Right renal pelvis (tissue), 4 donors: ENCODE data around the gene KLHL3. TPM values are rescaled to one million over a fixed set of nuclear protein-coding genes. Genes with fewer than 3 reads are reported as not detected.

Experiments used
- DNase-seq, 4 donors: peaks; one replicate each; pipeline ENCODE4 v3.0.0-alpha.2; 2013; ENCODE audit warnings: low read depth in 4 of 4, low spot score in 3 of 4, missing footprints in 1 of 4
- polyA plus RNA-seq, 4 donors: library from polyadenylated mRNA; unstranded; fragments of 120-200 nt; gene quantifications; one replicate each; pipeline ENCODE4 v1.2.1, GENCODE V29; 2013; ENCODE audit not compliant: insufficient read length in 4 of 4

The KLHL3 gene
- polyA plus RNA-seq, 4 donors: 13.5 to 18.8 (median 18.4) TPM

DNA sequence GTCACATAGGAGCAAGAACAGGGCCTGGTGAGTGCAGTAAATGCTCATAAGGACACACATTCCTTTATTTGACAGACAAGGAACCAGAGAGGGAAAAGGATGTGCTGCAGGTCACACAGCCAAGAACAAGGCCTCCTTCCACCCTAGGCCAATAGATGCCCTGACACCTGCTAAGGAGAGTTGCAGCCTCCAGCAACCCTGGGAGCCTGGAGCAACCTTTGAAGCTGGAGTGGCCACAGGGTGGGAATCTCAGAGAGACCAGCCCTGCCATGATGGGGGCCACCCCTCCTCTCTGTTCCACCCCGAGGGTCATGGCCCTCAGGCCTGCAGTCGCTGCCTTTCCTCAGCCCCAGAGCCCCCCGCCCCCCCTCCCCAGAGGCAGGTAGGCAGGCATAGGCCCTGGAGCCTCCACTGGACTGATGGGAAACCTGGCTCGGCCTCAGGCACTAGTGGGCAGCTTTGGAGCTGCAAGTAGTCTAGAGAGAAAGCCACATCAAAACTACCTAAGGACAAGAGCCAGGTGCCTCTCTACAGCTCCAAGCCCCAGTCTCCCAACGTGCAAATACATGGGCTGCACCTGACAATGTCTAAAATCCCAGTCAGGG is 120.6 kb downstream of the KLHL3 start:
- DNase-seq: no peak

DNA sequence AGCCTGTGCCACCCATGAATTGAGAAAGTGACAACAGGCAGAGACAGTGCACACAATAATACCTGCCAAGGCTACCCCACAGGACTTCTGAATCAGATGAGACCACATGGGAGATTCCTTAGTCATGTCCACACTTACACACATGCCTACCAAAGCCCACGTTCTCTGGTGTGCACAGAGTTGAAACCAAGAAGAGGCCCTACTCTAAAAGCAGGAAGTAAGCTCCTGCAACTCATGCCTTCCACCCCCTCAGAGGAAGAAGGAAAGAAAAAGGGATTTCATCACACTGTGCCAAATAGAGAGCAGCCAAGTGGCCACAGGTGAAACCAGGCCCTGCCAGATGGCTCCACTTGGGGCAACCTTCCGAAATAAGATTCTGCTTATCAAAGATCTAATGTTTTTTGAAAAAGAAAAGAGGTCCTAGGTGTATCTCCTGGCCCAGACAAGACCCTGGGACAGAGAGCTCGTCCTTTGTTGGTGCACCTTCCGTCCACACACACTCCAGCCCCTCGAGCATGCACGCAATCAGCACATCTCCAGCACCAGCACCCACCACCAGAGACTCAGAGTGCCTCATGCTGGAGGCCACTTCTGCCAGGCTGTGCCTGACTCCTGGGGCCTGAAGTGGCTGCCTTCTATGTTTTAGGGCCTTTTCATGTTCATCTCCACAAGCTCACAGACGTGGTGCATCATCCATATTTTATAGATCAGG is 122.2 kb downstream of the KLHL3 start:
- no peak for DNase-seq

DNA sequence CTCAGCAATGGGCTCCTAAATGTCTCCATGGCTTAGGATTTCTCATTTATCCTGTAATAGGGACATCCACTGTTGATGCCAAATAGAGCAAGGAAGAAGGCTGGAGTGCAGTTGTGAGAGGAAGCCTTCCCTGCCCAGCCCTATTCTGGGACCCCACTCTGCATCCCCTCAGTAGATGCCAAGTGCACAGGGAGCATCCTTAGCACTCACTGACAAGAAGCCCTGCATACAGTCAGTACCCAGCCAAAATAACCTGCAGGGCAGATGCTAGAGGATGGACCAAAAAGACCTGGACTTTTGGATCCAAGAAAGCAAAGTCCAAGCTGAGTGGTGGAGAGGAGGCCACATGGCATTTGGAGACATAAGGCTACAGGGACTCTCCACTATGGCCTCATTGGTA is 123.3 kb downstream of the KLHL3 start:
- DNase-seq: no peak

DNA sequence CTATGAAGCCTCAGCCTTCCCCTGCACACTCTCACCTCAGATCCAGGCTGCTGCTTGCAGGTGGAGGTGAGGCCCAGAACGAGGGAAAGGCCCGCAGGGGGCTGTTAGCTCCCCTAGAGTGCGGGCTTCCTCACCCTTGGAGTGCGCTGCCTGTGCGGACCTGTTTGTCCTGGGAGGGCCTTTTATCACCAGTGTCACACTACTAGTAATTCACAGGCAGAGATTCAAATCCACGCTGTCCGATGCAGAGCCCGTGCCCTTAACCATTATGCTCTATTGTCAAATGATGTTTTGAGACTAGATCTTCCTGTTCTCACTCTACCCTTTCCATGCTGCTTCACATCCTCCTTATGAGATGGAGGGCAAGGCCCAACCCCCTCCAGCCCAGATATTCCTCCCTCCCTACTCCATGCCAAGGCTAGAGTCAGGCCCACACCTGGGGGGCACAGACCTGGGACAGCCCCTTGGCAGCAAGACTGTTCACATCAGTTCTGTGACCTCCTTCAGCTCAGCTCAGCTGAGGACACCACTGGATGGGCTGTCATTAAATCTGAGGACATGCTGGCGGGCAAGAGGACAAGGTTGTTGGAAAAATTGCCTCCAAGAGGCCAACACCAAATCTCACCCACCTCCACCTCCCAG is 124.0 kb downstream of the KLHL3 start:
- DNase-seq: no peak

DNA sequence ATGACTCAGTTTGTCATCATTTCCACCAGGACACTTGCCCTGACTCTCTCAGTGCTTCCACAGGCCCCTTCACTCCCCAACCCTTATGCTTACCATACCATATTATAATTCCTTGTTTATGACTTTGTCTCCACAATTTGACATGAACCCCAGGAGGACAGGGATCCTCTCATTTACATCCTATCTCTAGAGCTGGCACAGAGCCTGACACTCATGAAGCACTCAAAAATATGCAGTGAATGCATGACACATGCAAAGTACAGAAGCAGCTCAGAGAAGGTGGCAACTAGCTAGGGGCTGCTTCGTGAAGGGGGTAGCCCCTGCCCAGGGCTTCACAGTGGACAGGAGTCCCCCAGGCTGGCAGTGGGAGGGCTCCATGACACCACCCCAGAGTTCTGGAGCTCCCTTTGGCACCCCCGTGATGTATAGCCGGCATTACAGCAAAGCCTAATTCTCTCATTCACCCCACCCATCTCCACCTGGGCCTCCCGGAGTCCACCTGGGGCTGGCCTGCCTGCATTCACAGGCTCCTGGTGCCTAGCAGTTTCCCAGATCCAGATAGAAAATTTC is 124.8 kb downstream of the KLHL3 start:
- no peak for DNase-seq

DNA sequence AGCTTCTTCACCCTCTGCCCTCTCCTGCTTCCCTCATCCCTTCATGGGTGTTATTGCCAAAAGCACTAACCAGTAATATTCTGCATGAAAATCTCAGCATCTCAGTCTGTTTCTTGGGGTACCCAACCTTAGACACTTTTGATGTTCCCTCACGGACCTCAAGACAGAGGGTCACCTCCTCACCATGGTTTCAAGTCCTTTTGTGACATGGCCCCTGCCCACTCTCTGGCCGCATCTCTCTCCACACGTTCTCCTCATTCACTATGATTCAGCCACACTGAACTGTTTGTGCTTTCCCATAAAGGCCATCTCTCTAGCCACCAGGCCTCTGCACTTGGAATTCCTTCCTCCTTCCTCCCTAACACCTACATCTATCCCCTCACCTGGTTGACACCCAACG is 125.3 kb downstream of the KLHL3 start:
- no peak for DNase-seq

DNA sequence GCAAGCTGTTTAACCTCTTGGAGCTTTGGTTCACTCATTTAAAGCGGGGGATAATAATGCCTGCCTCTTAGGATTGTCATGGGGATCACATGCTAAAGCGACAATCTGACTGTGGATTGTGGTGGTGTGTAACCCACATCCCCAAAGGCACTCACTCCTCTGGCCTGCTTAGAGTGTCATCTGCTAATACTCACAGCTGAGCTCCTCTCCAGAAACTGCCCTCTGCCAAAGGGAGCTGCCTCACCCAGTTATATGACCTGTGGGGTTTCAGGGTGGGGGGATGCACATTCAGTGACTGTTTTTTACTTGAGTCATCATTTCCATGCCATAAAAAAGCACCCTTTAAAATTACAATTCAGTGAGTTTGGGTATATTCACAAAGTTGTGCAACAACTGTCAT is 126.8 kb downstream of the KLHL3 start:
- DNase-seq: no peak

DNA sequence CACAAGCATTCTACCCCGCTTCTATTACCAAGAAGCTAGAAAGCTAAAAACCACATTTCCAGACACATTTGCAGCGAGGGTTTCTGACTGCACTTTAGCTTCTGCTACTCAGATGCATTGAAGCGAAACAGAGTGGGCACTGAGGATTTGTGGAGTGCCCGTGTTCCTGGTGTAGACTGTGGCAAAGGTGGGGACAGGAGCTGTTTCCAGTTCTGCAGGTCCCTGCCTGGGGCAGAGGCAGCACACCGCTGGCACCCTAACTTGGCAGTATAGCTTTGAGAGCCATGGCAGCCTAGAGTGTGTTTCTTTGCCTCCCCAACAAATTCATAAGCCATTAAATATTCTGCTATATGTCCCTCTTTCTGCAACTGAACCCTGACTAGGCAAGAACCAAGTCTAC is 128.1 kb downstream of the KLHL3 start:
- no peak for DNase-seq

DNA sequence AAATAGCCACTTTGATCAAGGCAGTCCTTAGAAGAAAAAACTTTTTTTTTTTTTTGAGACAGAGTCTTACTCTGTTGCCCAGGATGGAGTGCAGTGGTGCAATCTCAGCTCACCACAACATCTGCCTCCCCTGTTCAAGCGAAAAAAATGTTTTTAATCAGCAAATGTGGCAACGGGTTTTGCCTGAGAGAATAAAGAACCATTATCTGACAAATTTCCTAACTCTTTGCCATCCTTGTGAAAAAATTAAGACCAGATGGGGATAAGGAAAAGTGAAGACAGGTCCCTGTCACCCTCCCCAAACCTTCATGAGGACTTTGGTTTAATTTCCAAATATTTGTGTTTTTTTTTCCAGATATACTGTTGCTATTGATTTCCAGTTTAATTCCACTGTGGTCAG is 129.5 kb downstream of the KLHL3 start:
- no peak for DNase-seq

DNA sequence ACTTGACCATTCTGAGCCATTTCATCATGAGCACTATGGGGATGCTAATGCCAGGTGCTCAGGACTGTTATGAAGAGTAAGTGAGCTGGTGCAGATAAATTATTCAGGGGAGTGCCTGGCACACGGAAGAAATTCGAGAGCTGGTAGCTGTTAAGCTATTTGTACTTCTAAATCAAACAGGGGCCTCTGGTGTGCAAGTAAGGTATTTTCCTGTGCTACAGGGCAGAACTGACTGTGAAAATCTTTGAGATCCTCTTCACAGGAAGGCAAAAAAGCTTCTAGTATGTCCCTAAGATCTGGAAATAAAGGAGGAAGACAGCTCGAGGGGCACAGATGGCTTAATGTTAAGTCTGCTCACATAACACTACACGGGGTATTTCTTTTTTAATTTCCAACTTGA is 130.5 kb downstream of the KLHL3 start:
- peak in 2 of 4 donors; percentile 28 to 38 for DNase-seq

DNA sequence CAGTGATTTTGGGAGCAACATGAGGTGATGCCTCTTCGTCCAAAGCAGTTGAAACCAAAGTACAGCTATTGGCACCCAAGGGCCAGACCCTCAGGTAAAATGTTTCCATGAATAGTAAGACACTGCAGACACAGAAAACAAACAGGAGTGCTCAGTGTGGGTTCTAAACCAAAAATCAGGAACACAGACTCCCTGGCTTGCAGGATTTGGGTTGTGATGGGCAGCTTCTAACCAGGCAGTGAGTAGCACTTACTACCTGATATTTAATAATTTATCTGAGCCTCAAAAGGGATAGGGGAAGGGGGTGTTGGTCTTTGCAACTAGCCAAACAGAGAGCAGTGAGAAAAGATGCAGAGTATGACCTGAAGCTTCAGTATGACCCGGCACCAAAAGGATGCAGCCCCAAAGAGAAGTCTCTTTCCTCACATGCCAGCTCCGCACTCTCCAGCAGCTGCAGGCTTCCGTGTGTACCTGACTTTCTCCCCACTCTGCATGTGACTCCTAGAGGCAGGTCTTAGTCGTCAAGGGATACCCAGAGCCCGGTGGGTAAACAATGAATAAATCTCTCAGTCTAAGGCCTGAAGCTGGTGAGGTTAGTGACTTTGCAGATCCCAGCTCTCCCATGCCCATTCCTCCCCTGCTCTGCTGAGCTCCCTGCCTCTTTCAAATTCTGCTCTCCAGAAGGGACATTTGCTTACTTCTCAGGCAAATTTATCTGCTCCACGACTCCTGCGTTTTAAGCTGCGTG is 131.4 kb downstream of the KLHL3 start:
- peak in 2 of 4 donors; percentile 22 to 23 for DNase-seq

DNA sequence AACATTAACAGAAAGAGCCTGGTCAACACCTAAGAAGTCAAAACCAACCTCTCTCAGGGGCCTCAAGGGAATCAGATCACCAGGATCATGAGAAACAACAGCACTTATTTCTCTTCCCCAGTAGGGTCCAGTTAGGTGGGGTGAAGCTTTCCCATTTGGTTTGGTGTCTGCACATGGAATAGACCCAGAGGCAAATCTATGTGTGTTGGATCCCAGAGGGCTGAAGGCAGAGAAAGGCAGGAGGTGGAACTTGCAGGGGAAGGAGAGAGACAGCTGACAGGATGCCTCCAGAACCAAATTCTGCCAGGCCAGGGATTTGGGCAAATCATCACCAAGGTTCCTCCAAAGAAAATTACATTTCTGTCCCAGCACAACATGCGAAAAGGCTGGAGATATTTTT is 132.0 kb downstream of the KLHL3 start:
- DNase-seq: no peak

DNA sequence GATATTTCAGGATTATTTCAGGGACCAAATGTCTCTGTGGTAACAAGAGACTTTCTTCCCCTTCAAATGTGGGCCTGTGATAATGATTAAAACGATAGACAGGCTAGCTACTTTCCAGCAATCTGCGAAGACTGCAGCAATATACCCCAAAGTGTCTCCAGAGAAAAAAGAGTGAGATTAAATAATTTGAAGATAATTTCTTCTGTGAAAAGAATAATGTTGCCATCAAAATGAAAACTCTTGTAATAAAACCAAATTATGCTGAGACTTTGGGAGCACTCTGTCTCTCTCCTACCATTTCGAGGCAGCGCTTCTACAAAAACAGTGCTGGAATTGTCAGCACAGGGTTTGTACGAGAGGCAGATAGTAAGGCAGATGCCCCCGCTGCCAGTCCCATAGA is 132.5 kb downstream of the KLHL3 start:
- DNase-seq: no peak

DNA sequence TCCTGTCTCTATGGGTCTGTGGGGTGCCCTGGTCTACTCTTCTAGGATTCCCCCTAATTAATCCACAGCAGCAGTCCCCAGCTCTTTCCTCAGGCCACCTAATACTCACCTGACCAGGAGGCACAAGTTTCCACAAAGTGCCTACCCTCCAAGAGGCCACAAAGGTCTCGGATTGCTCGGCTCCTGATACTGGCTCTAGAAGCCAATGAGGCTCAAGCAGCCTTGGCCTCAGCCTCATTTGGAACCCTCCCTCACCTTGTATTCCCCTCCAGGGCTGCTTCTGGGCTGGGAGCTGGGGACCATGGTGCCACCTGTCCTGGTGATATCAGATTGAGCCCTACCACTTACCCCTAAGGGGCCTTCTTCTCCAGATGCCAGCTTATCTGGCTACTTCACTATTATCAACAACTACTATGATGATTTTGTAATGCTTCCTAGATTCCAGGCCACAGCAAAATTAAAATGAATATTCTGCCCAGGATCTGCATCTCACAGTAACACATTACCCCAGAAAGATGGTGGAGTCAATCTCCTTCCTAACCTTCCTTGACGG is 133.1 kb downstream of the KLHL3 start:
- no peak for DNase-seq

DNA sequence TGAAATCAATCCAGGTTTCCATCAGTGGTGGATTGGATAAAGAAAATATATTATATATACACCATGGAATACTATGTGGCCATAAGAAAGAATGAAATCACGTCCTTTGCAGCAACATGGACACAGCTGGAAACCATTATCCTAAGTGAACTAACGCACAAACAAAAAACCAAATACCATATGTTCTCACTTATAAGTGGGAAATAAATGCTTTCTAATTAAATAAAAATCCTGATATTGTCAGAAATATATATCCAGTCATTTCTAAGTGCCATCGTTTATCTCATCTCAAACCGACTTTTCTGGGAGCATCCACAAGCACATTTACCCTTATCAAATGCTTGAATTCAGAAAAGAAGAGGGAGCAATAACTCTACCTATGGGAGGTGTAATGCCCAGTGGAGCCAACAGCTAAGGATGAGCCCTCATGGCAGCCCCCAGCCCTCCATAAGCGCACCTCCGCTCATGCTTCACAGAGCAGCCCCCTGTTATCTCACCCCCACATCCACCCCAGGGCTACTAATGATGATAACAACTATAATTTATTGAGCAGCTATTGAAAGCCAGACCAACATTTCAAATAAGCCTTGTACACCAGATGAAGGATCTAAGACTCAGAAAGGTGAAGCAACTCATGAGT is 135.0 kb downstream of the KLHL3 start:
- DNase-seq: no peak

DNA sequence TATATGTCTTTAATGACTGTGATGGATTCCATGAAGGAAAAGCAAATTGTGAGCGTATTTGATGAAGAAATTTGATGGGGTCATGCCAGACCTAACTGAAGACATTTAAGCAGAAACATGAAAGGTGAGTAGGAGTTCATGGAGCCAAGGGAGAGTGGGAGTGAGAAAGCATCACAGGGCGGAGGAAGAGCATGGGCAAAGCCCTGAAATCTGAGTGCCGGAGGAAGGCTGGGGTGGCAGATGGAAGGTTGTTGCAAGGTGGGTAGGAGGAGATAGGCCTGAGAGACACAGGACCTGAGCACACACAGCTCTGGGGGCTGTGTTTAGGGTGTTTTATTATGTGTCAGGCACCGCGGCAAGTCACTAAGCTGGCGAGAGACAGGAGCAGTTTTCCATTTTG is 136.4 kb downstream of the KLHL3 start:
- DNase-seq: no peak

DNA sequence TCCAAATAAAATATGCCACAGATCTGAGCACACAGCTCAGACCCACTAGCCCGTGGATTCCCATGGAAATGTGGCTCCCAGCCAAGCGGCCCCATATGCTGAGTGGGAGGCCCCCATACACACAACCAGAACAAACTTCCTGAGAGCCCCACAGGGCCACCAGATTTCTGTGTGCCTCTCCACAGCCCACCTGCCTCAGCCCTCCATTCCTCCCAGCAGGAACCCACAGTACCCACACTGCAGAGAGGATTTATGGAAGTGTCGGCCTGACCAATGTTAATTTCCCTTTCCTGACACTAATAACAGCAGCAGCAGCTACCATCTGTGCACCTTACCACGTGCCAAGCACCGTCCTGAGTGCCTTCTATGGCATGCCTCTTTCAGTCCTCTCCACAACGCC is 137.5 kb downstream of the KLHL3 start:
- DNase-seq: no peak

DNA sequence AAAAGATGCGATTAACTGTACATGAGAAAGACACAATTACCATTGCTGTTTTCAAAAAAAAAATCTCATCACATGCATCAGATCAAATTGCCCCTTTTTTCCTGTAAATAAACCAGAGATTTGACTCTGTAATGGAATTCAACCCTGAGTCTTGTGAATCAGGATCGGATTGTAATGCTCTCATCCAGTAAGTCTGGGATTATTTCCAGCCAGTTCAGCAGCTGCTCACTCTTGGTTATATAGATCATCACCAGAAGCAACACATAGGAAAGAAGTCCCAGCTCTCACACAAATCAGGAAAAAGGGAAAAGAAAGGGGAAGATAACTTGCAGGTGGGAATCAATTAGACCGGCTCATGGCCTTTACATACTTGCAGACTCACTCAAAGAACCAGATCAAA is 138.9 kb downstream of the KLHL3 start:
- DNase-seq: no peak

DNA sequence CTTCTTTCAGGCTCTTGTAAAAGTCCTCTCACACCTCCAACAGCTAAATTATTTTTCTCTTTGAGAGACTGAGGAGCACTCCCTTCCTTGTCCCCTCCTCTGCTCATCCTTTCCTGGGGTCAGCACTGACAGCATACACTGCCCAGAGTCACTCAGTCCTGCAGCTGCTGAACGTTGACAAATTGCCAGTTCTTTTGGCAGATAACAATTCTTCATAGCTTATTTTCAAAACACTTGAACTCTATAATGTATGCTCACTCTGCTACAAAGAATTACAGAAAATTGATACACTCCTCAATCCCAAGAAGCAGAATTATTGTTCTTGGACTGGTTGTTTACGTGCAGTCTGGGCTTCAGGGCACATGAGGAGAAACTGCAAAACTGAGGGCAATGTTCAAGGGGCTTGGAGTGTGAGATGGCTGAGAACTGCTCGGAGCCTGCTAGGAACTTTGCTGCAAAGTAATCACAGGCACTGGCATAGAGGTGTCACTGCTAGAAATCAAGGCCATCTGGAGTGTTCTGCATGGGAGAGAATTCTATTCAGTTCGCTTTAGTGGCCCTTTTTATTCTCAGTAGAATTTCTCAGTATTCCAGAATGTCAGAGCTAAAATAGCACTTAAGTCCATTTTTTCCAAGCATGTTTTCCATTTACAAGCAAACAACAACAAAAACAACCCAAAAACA is 140.4 kb downstream of the KLHL3 start:
- DNase-seq: no peak

DNA sequence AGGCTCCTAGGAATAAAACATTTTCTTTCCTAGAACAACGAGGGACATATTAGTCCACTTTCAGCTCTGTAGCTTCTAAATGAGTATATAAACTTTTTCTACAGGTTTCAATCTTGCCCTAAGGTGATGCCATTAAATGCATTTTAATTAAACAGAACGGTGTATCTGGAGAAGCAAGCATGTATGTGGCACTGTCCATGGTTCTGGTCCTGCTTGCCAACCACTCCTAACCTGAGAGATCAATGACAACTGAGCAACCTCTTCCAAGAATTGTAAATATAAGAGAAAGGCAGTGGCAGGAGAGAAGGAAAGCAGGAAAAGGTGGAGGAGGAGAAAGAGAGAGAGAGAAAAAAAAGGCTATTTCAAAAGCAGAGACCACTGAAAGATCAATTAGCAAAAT is 141.2 kb downstream of the KLHL3 start:
- DNase-seq: no peak
